ENCODE results near the gene SERPINE3. TPM values are rescaled to one million over a fixed set of nuclear protein-coding genes. Genes with fewer than 3 reads are reported as not detected.

SERPINE3 gene
- total and polyA plus RNA-seq, 2 donors (not counting 1 experiment from before 2014, with no cell fraction given), result not detected

DNA sequence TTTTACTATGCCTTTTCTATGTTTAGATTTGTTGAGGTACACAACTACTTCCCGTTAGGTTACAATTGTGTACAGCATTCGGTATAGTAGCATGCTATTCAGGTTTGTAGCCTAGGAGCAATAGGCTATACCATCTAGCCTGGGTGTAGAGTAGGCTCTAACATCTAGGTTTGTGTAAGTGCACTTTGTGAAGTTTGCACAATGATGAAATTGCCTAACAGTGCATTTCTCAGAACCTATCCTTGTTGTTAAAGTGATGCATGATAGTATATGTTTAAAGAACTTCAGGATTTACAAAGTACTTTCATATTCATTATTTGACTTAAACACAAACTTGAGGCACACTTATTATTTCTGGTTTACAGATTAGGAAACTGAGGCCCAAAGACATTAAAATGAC lies 11.5 kb upstream of the SERPINE3 start:
- Histone ChIP-seq H3K4me1 (ENCODE audit: control insufficient read depth, extremely low read depth, insufficient read depth, low read length) (no peaks in the 10 kb centered on the region), H2AFZ (ENCODE audit: low read length) (no peak overlapping the region), H3K9me3 (ENCODE audit: control insufficient read depth, insufficient read depth, low read depth, low read length) (no peaks in the 10 kb centered on the region), H3K4me2 (ENCODE audit: extremely low read depth, insufficient read depth, low read length) (no peak overlapping the region), H3K27ac (ENCODE audit: insufficient read depth, low read length) (no peak overlapping the region), H3K36me3 (ENCODE audit: control insufficient read depth, insufficient read depth, low read length) (no peaks in the 10 kb centered on the region), H3K79me2 (ENCODE audit: control insufficient read depth, insufficient read depth, low read length) (no peaks in the 10 kb centered on the region), H3K9ac (ENCODE audit: insufficient read depth, low read length) (no peak overlapping the region), H3K4me3 (replicated peaks in 1 of 4; ENCODE audit: control extremely low read depth in 1 of 4, insufficient read depth in 1 of 4, low read depth in 3 of 4, low read length in 4 of 4) (no peak overlapping the region), H4K20me1 (ENCODE audit: control insufficient read depth, extremely low read depth, insufficient read depth, low read length) (no peaks in the 10 kb centered on the region), H3K27me3 (ENCODE audit: control insufficient read depth, insufficient read depth, low read length) (peaks cover 3% of the 10 kb centered on the region)
- DNase-seq (ENCODE audit: low read depth in 2 of 2), result no peak
- TF ChIP-seq, protein P1, sequence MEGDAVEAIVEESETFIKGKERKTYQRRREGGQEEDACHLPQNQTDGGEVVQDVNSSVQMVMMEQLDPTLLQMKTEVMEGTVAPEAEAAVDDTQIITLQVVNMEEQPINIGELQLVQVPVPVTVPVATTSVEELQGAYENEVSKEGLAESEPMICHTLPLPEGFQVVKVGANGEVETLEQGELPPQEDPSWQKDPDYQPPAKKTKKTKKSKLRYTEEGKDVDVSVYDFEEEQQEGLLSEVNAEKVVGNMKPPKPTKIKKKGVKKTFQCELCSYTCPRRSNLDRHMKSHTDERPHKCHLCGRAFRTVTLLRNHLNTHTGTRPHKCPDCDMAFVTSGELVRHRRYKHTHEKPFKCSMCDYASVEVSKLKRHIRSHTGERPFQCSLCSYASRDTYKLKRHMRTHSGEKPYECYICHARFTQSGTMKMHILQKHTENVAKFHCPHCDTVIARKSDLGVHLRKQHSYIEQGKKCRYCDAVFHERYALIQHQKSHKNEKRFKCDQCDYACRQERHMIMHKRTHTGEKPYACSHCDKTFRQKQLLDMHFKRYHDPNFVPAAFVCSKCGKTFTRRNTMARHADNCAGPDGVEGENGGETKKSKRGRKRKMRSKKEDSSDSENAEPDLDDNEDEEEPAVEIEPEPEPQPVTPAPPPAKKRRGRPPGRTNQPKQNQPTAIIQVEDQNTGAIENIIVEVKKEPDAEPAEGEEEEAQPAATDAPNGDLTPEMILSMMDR (conservative IDR thresholded peaks at IDR 0.05 in 1 of 2, IDR thresholded peaks at IDR 0.05 in 1 of 2; ENCODE audit: low read depth in 1 of 2, low read length in 2 of 2), result no peak
- no peak for TF ChIP-seq EZH2 (IDR thresholded peaks at IDR 0.05; ENCODE audit: low read length, missing control alignments)

DNA sequence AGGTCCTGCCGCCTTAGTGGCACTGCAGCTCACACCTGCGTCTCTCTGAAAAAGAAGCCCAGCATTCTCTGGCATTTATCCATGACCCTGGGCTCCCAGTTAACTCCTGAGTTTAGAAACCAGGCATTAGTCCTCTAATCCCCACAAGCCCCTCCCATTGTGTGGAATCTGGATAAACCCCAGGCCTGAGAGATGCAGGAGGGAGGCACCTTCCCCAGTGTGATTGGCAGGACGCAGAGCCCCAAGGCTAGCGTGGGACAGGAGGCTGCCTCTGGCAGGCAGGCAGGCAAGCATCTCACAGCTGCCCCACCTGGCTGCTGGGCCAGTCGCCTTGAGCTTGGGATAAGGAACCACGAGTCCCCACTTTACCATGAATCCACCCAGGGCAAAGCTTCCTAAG lies 11.0 kb upstream of the SERPINE3 start:
- Histone ChIP-seq H3K9ac (ENCODE audit: insufficient read depth, low read length) (no peak overlapping the region), H3K9me3 (ENCODE audit: control insufficient read depth, insufficient read depth, low read depth, low read length) (no peaks in the 10 kb centered on the region), H3K4me3 (replicated peaks in 1 of 4; ENCODE audit: control extremely low read depth in 1 of 4, insufficient read depth in 1 of 4, low read depth in 3 of 4, low read length in 4 of 4) (no peak overlapping the region), H3K79me2 (ENCODE audit: control insufficient read depth, insufficient read depth, low read length) (no peaks in the 10 kb centered on the region), H3K27ac (ENCODE audit: insufficient read depth, low read length) (no peak overlapping the region), H2AFZ (ENCODE audit: low read length) (no peak overlapping the region), H3K4me2 (ENCODE audit: extremely low read depth, insufficient read depth, low read length) (no peak overlapping the region), H4K20me1 (ENCODE audit: control insufficient read depth, extremely low read depth, insufficient read depth, low read length) (no peaks in the 10 kb centered on the region), H3K27me3 (ENCODE audit: control insufficient read depth, insufficient read depth, low read length) (no peaks in the 10 kb centered on the region), H3K36me3 (ENCODE audit: control insufficient read depth, insufficient read depth, low read length) (no peaks in the 10 kb centered on the region), H3K4me1 (ENCODE audit: control insufficient read depth, extremely low read depth, insufficient read depth, low read length) (no peaks in the 10 kb centered on the region)
- no peak for DNase-seq (ENCODE audit: low read depth in 2 of 2)
- no peak for TF ChIP-seq EZH2 (IDR thresholded peaks at IDR 0.05; ENCODE audit: low read length, missing control alignments)
- TF ChIP-seq, protein P1 (conservative IDR thresholded peaks at IDR 0.05 in 1 of 2, IDR thresholded peaks at IDR 0.05 in 1 of 2; ENCODE audit: low read depth in 1 of 2, low read length in 2 of 2), result no peak

DNA sequence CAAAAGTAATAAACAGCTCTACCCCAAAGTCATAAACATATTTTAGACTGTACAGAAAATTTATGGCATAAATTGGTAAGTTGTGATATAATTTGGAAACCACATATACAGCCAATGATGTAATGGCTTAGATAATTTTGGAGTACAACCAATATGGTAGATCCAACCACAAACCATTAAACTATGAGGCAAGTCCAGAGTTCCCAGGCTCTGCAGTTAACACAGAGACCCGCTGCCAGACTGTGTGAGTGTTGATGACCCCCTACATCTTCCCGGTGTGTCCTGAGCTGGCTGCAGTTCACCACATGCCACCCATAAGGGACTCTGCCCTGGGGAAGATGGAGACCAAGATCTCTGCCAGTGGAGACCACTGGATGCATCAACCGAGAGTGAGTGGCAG lies 9.9 kb upstream of the SERPINE3 start:
- no peaks in the 10 kb centered on the region for H3K36me3 ChIP-seq (ENCODE audit: control insufficient read depth, insufficient read depth, low read length)
- no peak overlapping the region for H2AFZ ChIP-seq (ENCODE audit: low read length)
- no peak overlapping the region for H3K9ac ChIP-seq (ENCODE audit: insufficient read depth, low read length)
- no peaks in the 10 kb centered on the region for H3K9me3 ChIP-seq (ENCODE audit: control insufficient read depth, insufficient read depth, low read depth, low read length)
- no peaks in the 10 kb centered on the region for H3K27me3 ChIP-seq (ENCODE audit: control insufficient read depth, insufficient read depth, low read length)
- H3K4me3 ChIP-seq (replicated peaks in 1 of 4; ENCODE audit: control extremely low read depth in 1 of 4, insufficient read depth in 1 of 4, low read depth in 3 of 4, low read length in 4 of 4), result no peak overlapping the region
- H3K4me1 ChIP-seq (ENCODE audit: control insufficient read depth, extremely low read depth, insufficient read depth, low read length), result no peaks in the 10 kb centered on the region
- no peaks in the 10 kb centered on the region for H3K79me2 ChIP-seq (ENCODE audit: control insufficient read depth, insufficient read depth, low read length)
- no peak overlapping the region for H3K4me2 ChIP-seq (ENCODE audit: extremely low read depth, insufficient read depth, low read length)
- DNase-seq (ENCODE audit: low read depth in 2 of 2), result no peak
- no peak for TF ChIP-seq EZH2 (IDR thresholded peaks at IDR 0.05; ENCODE audit: low read length, missing control alignments)
- TF ChIP-seq, protein P1 (conservative IDR thresholded peaks at IDR 0.05 in 1 of 2, IDR thresholded peaks at IDR 0.05 in 1 of 2; ENCODE audit: low read depth in 1 of 2, low read length in 2 of 2), result no peak
- H4K20me1 ChIP-seq (ENCODE audit: control insufficient read depth, extremely low read depth, insufficient read depth, low read length), result no peaks in the 10 kb centered on the region
- no peak overlapping the region for H3K27ac ChIP-seq (ENCODE audit: insufficient read depth, low read length)
